GM19468 (cell line): ENCODE measurements around the gene EXOC1.
"Not testable (repeated sequence)": the region's sequence is repeated elsewhere in the genome, so short reads cannot be mapped to it uniquely, and the experiment has no call there.

Experiments used
- ATAC-seq: cut with Tn5 transposase; IDR thresholded peaks from one replicate; pipeline ENCODE4 v1.9.1; 2021; ENCODE audit warnings: mild to moderate bottlenecking, moderate library complexity, moderate number of reproducible peaks; ENCODE audit not compliant: unreplicated experiment; ENCODE audit errors: extremely low read depth

Gene EXOC1

GRCh38 chr4:55842312-55842711, 11.1 kb upstream of the EXOC1 start:
- ATAC-seq = not testable (repeated sequence)

- no peak for ATAC-seq
These were observed 3.7 kb upstream of the EXOC1 start for GRCh38 chr4:55849724-55850123.

DNA sequence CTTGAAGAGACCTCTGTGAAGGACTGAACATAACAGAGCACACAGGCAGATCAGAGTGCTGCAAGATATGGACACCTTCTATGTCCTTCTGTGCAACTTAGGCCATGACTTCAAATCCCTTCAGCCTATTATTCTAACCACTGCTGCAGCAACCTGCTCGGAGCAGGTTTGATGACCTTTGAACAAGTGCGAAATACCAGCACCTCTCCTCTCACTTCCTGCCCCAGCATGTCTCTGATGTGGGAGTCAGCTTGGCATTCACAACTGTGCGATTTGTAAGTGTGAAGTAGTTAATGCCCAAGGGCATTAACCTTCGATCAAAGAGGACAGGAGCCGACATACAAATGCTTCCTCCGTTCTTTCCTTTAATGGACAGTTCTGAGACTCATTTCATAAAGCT, 1.6 kb upstream of the EXOC1 start:
- no peak for ATAC-seq

GRCh38 chr4:55854129-55854528, 681 bp downstream of the EXOC1 start:
- ATAC-seq = no peak

DNA sequence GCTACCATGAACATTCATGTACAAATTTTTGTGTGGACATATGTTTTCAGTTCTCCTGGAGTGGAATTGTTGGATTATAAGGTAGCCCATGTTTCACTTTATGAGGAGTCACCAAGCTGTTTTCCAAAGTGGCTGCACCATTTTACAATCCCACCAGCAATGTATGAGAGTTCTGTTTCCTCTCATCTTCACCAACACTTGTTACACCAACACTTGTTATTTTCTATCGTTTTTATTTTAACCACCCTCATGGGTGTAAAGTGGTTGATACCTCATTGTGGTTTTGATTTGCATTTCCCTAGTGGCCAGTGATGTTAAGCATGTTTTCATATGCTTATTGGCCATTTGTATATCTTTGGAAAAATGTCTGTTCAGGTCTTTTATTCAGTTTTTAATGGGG, 4.1 kb downstream of the EXOC1 start:
- no peak for ATAC-seq

DNA sequence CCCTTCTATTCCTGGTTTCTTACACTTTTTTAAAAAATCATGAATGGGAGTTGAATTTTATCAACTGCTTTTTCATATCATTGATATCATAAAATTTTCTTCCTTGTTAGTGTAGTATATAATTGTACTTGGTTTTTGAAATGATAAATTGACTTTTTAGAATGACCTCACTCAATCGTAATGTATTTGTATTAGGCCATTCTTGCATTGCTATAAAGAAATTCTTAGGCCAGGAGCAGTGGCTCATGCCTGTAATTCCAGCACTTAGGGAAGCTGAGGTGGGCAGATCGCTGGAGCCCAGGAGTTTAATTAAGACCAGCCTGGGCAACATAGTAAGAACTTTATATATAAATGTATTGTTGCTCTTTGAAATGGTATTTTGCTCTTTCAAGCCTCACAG, 6.3 kb downstream of the EXOC1 start:
- no peak for ATAC-seq

DNA sequence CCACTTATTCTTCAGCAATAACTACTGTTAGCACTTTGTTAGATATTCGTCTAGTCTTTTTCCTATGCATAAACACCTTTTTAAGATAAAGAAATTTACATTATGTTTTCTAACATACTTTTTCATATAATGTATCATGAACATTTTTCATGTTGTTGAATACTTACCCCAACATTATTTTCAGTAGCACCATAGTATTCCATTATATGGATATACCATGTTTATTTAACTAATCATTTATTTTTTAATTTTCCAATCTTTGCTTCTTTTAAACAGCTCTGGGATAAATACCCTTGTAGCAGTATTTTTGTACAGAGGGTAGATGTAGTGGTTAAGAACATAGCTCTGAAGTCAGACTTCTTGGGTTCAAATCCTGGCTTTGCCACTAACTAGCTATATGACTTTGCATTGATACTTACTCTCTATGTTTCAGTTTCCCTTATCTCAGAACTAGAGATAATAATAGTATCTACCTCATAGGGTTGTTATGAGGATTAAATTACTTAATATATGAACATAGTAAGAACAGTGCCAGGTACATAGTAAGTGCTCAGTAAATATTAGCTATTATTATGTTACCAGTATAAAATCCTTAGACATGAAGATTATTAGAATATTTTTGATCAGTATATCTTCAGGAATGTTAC, 11.3 kb downstream of the EXOC1 start:
- no peak for ATAC-seq

GRCh38 chr4:55865228-55865806, 11.9 kb downstream of the EXOC1 start:
- no peak for ATAC-seq

DNA sequence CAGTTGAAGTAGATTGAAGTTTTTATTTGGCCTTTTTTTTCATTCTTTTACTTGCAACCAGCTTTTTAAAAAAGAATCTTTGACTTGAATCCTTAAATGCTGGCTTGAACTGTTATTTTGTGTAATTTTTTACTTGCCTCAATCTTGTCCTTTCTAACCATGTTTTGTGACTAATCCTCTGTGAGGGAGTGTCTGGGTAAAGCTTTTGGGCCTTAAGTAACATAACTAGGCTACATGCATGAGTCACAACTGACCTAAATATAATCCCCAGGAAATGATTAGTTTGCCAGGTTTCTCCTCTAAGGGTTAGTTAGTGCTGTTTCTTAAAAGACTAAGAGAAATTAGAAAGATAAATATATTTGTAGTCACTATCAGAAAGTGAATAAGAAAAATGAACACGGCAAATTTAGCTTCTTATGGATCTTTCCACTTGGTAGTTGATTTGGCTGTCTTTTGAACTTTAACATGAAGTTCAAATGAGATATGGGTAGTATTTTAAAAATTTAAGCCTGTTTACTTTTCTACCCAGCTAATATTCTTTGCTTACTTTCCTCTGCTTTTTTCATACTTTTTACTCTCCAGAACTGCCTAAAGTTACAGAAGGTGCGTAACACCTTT, 13.0 kb downstream of the EXOC1 start:
- no peak for ATAC-seq

GRCh38 chr4:55866973-55867574, 13.6 kb downstream of the EXOC1 start:
- peak; percentile 70 for ATAC-seq

GRCh38 chr4:55868581-55869090, 15.2 kb downstream of the EXOC1 start:
- no peak for ATAC-seq

GRCh38 chr4:55871299-55871800, 17.9 kb downstream of the EXOC1 start:
- ATAC-seq = no peak

- ATAC-seq = no peak
These were observed 21.4 kb downstream of the EXOC1 start for GRCh38 chr4:55874831-55875230.

DNA sequence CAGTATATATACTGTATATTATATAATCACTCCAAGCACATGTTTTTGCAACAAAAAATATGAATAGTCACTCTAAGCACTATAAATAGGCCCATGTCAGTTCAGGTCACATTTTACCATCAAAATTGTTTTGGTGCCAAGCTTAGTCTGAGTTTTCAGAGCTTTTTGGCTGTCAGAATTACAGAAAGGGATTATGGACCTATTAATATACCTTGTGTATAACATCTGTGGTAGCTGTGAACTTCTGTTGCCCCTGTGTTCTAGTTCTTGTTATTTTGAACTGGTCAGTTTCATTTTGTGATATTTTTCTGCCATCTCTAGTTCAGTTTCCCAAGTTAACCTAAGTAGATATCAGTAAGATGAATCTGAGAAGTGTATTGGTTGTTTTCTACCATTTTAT, 22.9 kb downstream of the EXOC1 start:
- ATAC-seq = no peak

DNA sequence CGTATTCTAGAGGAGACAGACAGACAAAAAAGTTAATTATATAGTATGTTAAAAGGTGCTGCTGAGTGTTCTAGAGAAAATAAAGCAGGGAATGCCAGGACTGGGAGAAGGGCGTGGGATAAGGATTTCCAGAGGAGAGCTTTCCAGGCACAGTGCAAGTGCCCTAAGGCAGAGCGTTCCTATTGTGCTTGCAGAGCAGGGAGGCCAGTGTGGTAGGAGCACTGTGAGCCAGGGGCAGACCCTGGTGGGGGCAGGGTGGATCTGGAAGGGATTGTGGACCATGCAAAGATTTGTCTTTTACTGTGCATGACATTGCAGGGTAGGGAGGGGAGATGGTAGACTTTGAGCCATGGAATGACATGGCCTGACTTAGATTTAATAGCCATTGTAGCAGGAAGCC, 25.8 kb downstream of the EXOC1 start:
- ATAC-seq = no peak

DNA sequence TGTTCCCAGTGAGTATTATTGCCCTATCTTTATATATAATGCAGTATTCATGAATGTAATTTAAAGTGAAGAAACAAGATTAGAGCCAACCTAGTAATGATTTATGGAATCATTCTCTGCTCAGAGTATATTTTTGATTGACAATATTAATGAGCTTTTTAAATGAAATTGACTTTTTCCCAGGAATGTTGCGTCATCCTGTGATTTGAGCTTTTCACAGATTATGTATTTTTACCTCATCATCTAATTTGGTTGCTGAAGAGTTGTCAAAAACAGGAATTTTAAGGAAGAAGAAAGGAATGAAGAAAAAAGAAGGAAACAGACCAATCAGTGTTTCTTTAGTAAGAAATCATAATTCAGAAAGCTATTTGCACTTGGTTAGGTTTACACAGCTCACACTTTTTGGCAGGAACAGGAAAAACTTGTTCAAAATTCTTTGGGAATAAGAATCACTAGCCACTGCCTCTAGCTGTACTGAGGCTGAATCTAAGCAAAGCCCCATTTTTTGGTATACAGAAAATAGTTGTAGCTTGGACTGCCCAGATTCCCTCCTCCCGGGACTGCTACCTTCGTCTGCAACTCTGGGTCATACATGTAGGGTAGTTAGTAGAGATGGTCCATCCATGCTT, 27.3 kb downstream of the EXOC1 start:
- no peak for ATAC-seq

DNA sequence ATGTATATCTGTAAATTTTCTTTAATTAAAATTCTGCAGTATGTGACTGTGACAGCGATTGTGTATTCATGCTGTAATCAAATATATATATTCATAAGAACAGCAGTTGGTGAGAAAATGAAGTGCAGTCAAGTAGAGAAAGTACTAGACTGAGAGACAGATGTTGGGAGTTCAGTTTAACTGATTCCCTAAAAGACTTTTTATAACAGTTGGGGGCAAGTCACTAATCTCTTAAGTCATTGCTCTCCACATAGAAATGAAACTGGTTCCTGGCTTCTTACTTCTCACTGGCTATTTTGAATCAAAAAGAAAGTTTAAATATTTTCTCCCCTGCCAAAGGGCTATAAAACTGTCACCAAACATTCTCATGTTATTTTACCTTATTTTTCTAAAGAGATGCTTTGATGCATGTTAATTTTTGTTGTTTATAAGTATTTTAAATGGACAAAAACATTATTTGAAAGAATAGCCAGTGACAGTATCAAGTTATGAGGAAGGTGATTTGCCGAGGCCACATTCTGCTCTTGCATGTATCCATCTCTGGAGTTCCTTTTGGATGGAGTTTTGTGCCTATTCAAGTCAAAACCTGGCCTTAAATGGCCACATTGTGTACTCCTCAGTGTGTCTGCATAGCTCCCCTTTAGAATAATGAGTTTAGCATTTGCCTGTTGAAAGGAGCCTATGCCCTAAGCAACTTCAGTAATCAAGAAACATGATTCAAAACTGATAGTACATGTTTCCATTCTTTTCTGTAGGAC, 30.8 kb downstream of the EXOC1 start:
- ATAC-seq = no peak

DNA sequence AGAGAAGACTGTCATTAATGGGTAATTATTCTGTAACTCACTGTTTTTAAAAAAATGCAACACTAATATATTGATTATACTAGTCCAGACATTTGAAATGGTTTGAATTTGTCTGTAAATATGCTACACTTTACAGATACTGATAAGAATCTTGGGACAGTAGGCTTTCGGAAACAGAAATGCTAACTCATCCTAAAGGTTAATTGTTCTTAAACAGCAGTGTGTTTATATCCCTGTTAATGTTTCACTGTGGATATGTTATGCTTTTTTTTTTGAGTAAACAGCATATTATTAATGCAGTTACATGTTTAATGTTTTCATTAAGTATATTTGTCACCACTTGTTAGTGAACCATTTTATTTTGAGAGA, 31.4 kb downstream of the EXOC1 start:
- no peak for ATAC-seq

DNA sequence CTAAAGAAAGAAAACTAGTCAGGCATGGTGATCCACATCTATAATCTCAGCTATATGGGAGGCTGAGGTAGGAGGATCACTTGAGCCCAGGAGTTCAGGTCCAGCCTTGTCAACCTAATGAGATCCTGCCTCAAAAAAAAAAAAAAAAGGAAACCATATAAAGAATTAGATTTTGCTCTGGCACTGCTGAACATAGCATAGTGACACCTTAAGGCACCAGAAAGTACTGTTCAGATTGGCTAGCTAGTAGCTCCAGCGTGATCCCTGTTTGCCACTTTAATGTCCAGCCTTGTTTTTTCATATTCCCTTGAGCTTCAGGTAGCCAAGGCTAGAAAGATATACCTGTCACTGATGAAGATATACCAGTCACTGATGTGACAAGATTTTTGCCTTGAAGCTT, 34.1 kb downstream of the EXOC1 start:
- ATAC-seq = no peak

DNA sequence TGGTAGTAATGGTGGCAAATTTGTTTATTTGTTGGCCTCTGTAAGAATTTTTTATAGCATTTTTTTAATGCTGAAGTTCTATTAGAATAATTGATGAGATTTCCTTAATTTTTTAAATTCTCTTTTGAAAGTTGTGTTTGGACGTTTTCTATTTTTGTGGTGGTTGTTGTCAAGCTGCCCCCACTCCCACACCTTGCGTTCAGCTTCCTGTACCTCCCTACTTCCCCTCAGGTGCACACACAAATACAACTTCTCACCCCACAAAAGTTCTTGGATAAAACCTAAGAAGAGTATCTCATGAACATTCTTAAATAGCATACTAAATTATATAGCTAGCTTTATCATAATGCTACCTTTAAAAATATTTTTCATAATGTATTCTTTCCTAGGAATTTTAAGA, 38.7 kb downstream of the EXOC1 start:
- no peak for ATAC-seq
